Esophagus (tissue), 2 donors: ENCODE data around the gene PIWIL1. TPM values are rescaled to one million over a fixed set of nuclear protein-coding genes. Genes with fewer than 3 reads are reported as not detected.

Source experiments
- H3K27ac ChIP-seq, 2 donors: one replicate each; pipeline ENCODE4 v1.5.1; 2013; ENCODE audit warnings: low read depth in 2 of 2, mild to moderate bottlenecking in 2 of 2, inconsistent platforms in 1 of 2, low read length in 1 of 2, moderate library complexity in 1 of 2
- H3K27me3 ChIP-seq, 2 donors: one replicate each; pipeline ENCODE4 v1.6.1; 2013; ENCODE audit warnings: low read length in 2 of 2, control low read depth in 1 of 2, mild to moderate bottlenecking in 1 of 2; ENCODE audit not compliant: insufficient read depth in 2 of 2, control insufficient read depth in 1 of 2
- H3K36me3 ChIP-seq, 2 donors: one replicate each; pipeline ENCODE4 v1.6.1; 2013; ENCODE audit warnings: low read length in 1 of 2; ENCODE audit not compliant: control insufficient read depth in 2 of 2, insufficient read depth in 2 of 2
- H3K4me1 ChIP-seq, 2 donors: one replicate each; pipeline ENCODE4 v1.6.1; 2013; ENCODE audit warnings: low read length in 1 of 2; ENCODE audit not compliant: control insufficient read depth in 2 of 2, insufficient read depth in 2 of 2
- H3K4me3 ChIP-seq, 2 donors: one replicate each; pipeline ENCODE4 v1.5.1; 2013; ENCODE audit warnings: low read length in 2 of 2, mild to moderate bottlenecking in 2 of 2, low read depth in 1 of 2, moderate library complexity in 1 of 2
- H3K9me3 ChIP-seq, 2 donors: one replicate each; pipeline ENCODE4 v1.6.1; 2013; ENCODE audit warnings: mild to moderate bottlenecking in 2 of 2, low read depth in 1 of 2, low read length in 1 of 2, moderate library complexity in 1 of 2; ENCODE audit not compliant: control insufficient read depth in 2 of 2, insufficient read depth in 1 of 2
- WGBS, 2 donors: extraction: QIAGEN DNeasy Blood & Tissue Kit; methylation state at CpG; one replicate each; pipeline ENCODE4 v1.1.7; 2013; 5-methylcytosine and 5-hydroxymethylcytosine counted together
- polyA plus RNA-seq, 2 donors: library from polyadenylated mRNA; stranded (reverse); fragments of 200-250 nt; gene quantifications; one replicate each; pipeline ENCODE4 v1.2.3, GENCODE V29; 2013
- donor health status: healthy with polysubstance abuse.
- donor health status: Bipolar disorder and iron deficiency.

Gene PIWIL1
- polyA plus RNA-seq, 2 donors = not detected

- 55 to 67% methylated on average over 7 of the region's 7 CpGs for WGBS, 2 donors
- peaks cover 0 to 2% of the 10 kb centered on the region in 2 donors for H3K4me1 ChIP-seq
Observed at GRCh38 chr12:130347588-130347987, 9.9 kb downstream of the PIWIL1 start.

GRCh38 chr12:130350715-130351114 lies 13.0 kb downstream of the PIWIL1 start:
- 35 to 52% methylated on average over 2 of the region's 2 CpGs for WGBS, 2 donors
- Histone ChIP-seq H3K36me3 (no peaks in the 10 kb centered on the region), H3K4me1 (peaks cover 0 to 2% of the 10 kb centered on the region in 2 donors), H3K27ac (no peak overlapping the region), H3K4me3 (no peak overlapping the region), H3K9me3 (no peaks in the 10 kb centered on the region), H3K27me3 (no peaks in the 10 kb centered on the region)

More at GRCh38 chr12:130347588-130347987, 9.9 kb downstream of the PIWIL1 start:
- Histone ChIP-seq H3K27me3 (no peaks in the 10 kb centered on the region), H3K27ac (no peak overlapping the region), H3K36me3 (no peaks in the 10 kb centered on the region), H3K4me3 (no peak overlapping the region), H3K9me3 (no peaks in the 10 kb centered on the region)

GRCh38 chr12:130351326-130351725 lies 13.6 kb downstream of the PIWIL1 start:
- no peaks in the 10 kb centered on the region for H3K9me3 ChIP-seq
- H3K36me3 ChIP-seq = no peaks in the 10 kb centered on the region
- 56 to 59% methylated on average over 5 of the region's 5 CpGs for WGBS, 2 donors
- no peaks in the 10 kb centered on the region for H3K27me3 ChIP-seq
- H3K4me3 ChIP-seq = no peak overlapping the region
- peaks cover 0 to 2% of the 10 kb centered on the region in 2 donors for H3K4me1 ChIP-seq
- no peak overlapping the region for H3K27ac ChIP-seq

- Histone ChIP-seq H3K4me3 (no peak overlapping the region), H3K27ac (no peak overlapping the region), H3K36me3 (no peaks in the 10 kb centered on the region), H3K4me1 (peaks cover 0 to 4% of the 10 kb centered on the region in 2 donors), H3K27me3 (no peaks in the 10 kb centered on the region), H3K9me3 (no peaks in the 10 kb centered on the region)
Observed at GRCh38 chr12:130353081-130353480, 15.4 kb downstream of the PIWIL1 start.

- Histone ChIP-seq H3K36me3 (no peaks in the 10 kb centered on the region), H3K4me3 (no peak overlapping the region), H3K4me1 (peaks cover 0 to 4% of the 10 kb centered on the region in 2 donors), H3K27me3 (no peaks in the 10 kb centered on the region), H3K27ac (no peak overlapping the region), H3K9me3 (no peaks in the 10 kb centered on the region)
- WGBS, 2 donors = 61 to 74% methylated on average over 7 of the region's 7 CpGs
Observed at GRCh38 chr12:130354407-130354806, 16.7 kb downstream of the PIWIL1 start.

- Histone ChIP-seq H3K4me1 (peaks cover 0 to 2% of the 10 kb centered on the region in 2 donors), H3K27me3 (no peaks in the 10 kb centered on the region), H3K4me3 (no peak overlapping the region), H3K9me3 (no peaks in the 10 kb centered on the region), H3K27ac (no peak overlapping the region), H3K36me3 (no peaks in the 10 kb centered on the region)
- WGBS, 2 donors = 63 to 64% methylated on average over 8 of the region's 8 CpGs
Observed at GRCh38 chr12:130356222-130356621, 18.5 kb downstream of the PIWIL1 start.

GRCh38 chr12:130357241-130357640 lies 19.6 kb downstream of the PIWIL1 start:
- WGBS, 2 donors = 59 to 63% methylated on average over 8 of the region's 8 CpGs
- peaks cover 0 to 2% of the 10 kb centered on the region in 2 donors for H3K4me1 ChIP-seq
- no peak overlapping the region for H3K4me3 ChIP-seq
- no peaks in the 10 kb centered on the region for H3K9me3 ChIP-seq
- H3K27me3 ChIP-seq = no peaks in the 10 kb centered on the region
- no peaks in the 10 kb centered on the region for H3K36me3 ChIP-seq
- H3K27ac ChIP-seq = no peak overlapping the region

- no peak overlapping the region for H3K27ac ChIP-seq
- WGBS, 2 donors = 41 to 54% methylated on average over 14 of the region's 14 CpGs
- H3K9me3 ChIP-seq = no peaks in the 10 kb centered on the region
- H3K27me3 ChIP-seq = no peaks in the 10 kb centered on the region
- no peaks in the 10 kb centered on the region for H3K36me3 ChIP-seq
- peaks cover 0 to 2% of the 10 kb centered on the region in 2 donors for H3K4me1 ChIP-seq
- H3K4me3 ChIP-seq = no peak overlapping the region
Observed at GRCh38 chr12:130357729-130358330, 20.1 kb downstream of the PIWIL1 start.

GRCh38 chr12:130362060-130362459 lies 24.4 kb downstream of the PIWIL1 start:
- Histone ChIP-seq H3K4me3 (no peak overlapping the region), H3K36me3 (no peaks in the 10 kb centered on the region), H3K27me3 (no peaks in the 10 kb centered on the region), H3K27ac (no peak overlapping the region), H3K4me1 (peaks cover 0 to 2% of the 10 kb centered on the region in 2 donors), H3K9me3 (peaks cover 0 to 2% of the 10 kb centered on the region in 2 donors)
- 80 to 84% methylated on average over 5 of the region's 5 CpGs for whole genome bisulfite sequencing, 2 donors

- no peaks in the 10 kb centered on the region for H3K36me3 ChIP-seq
- peaks cover 0 to 2% of the 10 kb centered on the region in 2 donors for H3K9me3 ChIP-seq
- no peaks in the 10 kb centered on the region for H3K27me3 ChIP-seq
- H3K4me1 ChIP-seq = no peaks in the 10 kb centered on the region
- 76 to 83% methylated on average over 2 of the region's 2 CpGs for WGBS, 2 donors
- no peak overlapping the region for H3K27ac ChIP-seq
- H3K4me3 ChIP-seq = no peak overlapping the region
Observed at GRCh38 chr12:130364578-130364977, 26.9 kb downstream of the PIWIL1 start.
